ENCODE data around the gene MARCHF11.

Gene MARCHF11

GRCh38 chr5:16179511-16179935 lies at the start of gene MARCHF11:
Gene MARCHF11 (minus strand): TSS chr5:16179791. CDS start chr5:16179575, 216 bp downstream.
- DNase-seq = peak in 7 of 56 donors; percentile 2 to 46 (median 19)

GRCh38 chr5:16225927-16226326 lies 46.3 kb upstream of the MARCHF11 start:
- DNase-seq = no peak

- DNase-seq = no peak
These were observed 12.7 kb upstream of the MARCHF11 start for GRCh38 chr5:16192311-16192710.

GRCh38 chr5:16180789-16181082 lies 1.1 kb upstream of the MARCHF11 start:
- no peak for DNase-seq

GRCh38 chr5:16179936-16180788 lies 571 bp upstream of the MARCHF11 start:
- DNase-seq = peak in 3 of 56 donors; percentile 10 to 46 (median 19)

GRCh38 chr5:16178745-16179372 lies 732 bp downstream of the MARCHF11 start:
- DNase-seq = peak in 38 of 56 donors; percentile 1 to 70 (median 30)

- no peak for DNase-seq
These were observed 10.0 kb downstream of the MARCHF11 start for GRCh38 chr5:16169550-16169949.

GRCh38 chr5:16160706-16161105 lies 18.9 kb downstream of the MARCHF11 start:
- peak in 6 of 56 donors; percentile 1 to 45 (median 11) for DNase-seq

GRCh38 chr5:16159636-16160035 lies 20.0 kb downstream of the MARCHF11 start:
- no peak for DNase-seq

GRCh38 chr5:16156152-16156551 lies 23.4 kb downstream of the MARCHF11 start:
- no peak for DNase-seq

GRCh38 chr5:16152601-16153568 lies 26.7 kb downstream of the MARCHF11 start:
- DNase-seq = no peak

GRCh38 chr5:16149621-16150020 lies 30.0 kb downstream of the MARCHF11 start:
- DNase-seq = no peak

GRCh38 chr5:16147179-16147900 lies 32.3 kb downstream of the MARCHF11 start:
- no peak for DNase-seq

GRCh38 chr5:16144416-16144815 lies 35.2 kb downstream of the MARCHF11 start:
- no peak for DNase-seq

GRCh38 chr5:16143361-16144049 lies 36.1 kb downstream of the MARCHF11 start:
- no peak for DNase-seq

- no peak for DNase-seq
These were observed 38.6 kb downstream of the MARCHF11 start for GRCh38 chr5:16140944-16141343.

- DNase-seq = no peak
These were observed 39.2 kb downstream of the MARCHF11 start for GRCh38 chr5:16140417-16140816.

- DNase-seq = no peak
These were observed 42.4 kb downstream of the MARCHF11 start for GRCh38 chr5:16137177-16137576.

- DNase-seq = no peak
These were observed 44.1 kb downstream of the MARCHF11 start for GRCh38 chr5:16135506-16135905.

- DNase-seq = no peak
These were observed 44.6 kb downstream of the MARCHF11 start for GRCh38 chr5:16135003-16135402.

All from nucleus accumbens (tissue), 56 donors.